ENCODE data around the gene CCDC192.

DNA sequence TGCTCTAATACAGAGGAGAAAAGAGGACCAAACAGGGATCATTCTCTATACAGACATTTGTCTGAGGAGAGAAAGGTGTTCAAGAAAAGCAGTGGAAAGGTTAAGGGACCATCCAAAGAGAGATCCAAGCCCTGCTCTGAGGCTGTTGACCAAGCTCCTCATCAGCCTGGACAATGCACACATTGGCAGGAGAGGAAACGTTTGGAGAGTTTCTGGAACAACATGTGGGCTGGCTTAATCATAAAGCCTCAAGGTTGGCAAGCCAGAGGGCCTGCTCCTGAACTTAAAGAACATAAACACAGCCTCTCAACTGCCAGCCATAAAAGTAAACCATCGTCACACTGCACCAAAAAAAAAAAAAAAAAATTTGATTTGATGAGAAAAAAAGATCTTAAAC lies 196.0 kb downstream of the CCDC192 start:
- no peak for TF ChIP-seq EP300 (IDR thresholded peaks at IDR 0.05)
- TF ChIP-seq, protein P1, sequence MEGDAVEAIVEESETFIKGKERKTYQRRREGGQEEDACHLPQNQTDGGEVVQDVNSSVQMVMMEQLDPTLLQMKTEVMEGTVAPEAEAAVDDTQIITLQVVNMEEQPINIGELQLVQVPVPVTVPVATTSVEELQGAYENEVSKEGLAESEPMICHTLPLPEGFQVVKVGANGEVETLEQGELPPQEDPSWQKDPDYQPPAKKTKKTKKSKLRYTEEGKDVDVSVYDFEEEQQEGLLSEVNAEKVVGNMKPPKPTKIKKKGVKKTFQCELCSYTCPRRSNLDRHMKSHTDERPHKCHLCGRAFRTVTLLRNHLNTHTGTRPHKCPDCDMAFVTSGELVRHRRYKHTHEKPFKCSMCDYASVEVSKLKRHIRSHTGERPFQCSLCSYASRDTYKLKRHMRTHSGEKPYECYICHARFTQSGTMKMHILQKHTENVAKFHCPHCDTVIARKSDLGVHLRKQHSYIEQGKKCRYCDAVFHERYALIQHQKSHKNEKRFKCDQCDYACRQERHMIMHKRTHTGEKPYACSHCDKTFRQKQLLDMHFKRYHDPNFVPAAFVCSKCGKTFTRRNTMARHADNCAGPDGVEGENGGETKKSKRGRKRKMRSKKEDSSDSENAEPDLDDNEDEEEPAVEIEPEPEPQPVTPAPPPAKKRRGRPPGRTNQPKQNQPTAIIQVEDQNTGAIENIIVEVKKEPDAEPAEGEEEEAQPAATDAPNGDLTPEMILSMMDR (IDR thresholded peaks at IDR 0.05) = no peak
- no peak for TF ChIP-seq POLR2A (IDR thresholded peaks at IDR 0.05)
